NT2/D1 (cell line): Measurements from ENCODE around the gene NLGN1.

ENCODE experiments used
- SUZ12 ChIP-seq: IDR thresholded peaks from 2 replicates; pipeline ENCODE4 v1.6.1; 2011; ENCODE audit not compliant: insufficient read length, insufficient read depth; ENCODE audit errors: extremely low read depth
- YY1 ChIP-seq: IDR thresholded peaks from 2 replicates; pipeline ENCODE4 v1.6.1; 2011; ENCODE audit not compliant: insufficient read length, insufficient read depth

DNA sequence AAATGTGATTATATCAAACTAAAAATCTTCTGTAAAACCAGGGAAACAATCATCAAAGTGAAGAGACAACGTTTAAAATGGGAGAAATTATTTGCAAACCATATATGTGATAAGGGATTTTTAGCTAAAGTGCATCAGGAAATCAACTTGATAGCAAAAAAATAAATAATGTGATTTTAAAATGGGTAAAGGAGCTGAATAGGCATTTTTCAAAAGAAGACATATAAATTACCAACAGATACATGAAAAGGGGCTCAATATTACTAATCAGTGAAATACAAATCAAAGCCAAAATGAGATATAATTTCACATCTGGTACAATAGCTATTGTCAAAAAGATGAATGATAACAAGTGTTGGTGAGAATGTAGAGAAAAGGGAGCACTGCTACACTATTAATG is 924.0 kb downstream of the NLGN1 start:
- no peak for TF ChIP-seq SUZ12
- no peak for TF ChIP-seq YY1
